Measurements from ENCODE around the gene FNDC3B.
A peak's percentile ranks its signal among the peaks of the same experiment; 100 is the strongest.
"Not testable (repeated sequence)": the region's sequence is repeated elsewhere in the genome, so short reads cannot be mapped to it uniquely, and the experiment has no call there.

FNDC3B gene

DNA sequence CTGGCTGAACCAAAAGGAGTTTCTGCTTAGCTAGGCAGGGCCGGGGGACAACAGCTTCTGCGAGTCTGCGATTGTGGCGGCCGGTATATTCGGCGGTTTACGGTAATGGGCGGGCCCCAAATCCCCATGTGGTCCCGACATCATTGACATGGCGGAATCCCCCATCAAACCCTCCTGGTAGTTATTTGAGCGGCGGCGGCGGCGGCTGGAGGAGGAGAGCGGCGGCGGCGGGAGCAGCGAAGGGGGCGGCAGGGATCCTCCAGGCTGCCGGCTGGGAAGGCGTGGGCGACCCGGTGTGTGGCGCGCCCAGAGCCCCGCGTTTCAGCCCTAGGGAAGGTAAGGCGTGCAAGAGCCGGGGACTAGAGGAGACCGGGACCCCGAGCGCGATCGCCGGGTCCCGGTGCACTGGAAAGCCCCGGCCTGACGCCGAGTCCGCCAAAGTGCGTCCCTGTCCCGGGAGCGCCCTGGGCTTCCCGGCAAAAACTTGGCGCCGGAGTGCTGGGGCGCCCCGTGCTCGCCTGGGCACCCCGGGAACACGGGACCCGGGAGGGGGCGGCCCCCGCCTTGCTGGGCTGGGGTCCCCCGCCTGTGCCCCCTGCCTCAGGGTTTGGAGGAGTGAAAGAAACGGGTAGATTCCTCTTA lies at the start of gene FNDC3B:
Gene FNDC3B, plus strand, starts transcription at position 143 of the 642 bp plus-strand sequence. CDS start 72,902 bp downstream, outside the sequence.
- DNase-seq (ENCODE audit: low spot score): peak; percentile 94

DNA sequence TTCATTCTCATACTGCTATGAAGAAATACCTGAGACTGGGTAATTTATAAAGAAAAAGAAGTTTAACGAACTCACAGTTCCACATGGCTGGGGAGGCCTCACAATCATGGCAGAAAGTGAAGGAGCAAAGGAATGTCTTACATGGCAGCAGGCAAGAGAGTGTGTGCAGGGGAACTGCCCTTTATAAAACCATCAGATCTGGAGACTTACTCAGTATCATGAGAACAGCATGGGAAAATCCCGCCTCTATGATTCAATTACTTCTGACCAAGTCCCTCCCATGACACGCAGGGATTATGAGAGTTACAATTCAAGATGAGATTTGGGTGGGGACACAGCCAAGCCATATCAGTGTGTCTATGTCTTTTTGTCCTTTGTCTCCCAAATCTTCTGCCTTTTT lies 49.1 kb upstream of the FNDC3B start:
- DNase-seq (ENCODE audit: low spot score): not testable (repeated sequence)

DNA sequence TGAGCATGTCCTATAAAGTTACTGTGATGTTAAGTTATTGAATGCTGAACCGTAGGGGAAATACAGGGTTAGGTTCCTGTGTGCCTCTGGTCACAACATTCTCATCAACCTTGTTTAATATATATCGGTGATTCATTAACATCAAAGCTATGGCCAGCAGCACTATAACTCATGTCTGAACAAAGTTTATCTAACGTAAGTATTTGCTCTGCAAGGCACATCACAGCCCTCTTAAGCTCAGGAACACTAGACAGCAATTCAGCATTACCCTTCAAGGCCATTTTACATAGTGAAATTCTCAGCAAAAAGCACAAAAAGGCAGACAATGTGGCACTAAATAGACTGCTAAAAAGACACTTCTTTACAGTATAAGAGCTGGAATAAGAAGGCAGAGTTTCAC lies 48.2 kb upstream of the FNDC3B start:
- DNase-seq (ENCODE audit: low spot score): no peak

DNA sequence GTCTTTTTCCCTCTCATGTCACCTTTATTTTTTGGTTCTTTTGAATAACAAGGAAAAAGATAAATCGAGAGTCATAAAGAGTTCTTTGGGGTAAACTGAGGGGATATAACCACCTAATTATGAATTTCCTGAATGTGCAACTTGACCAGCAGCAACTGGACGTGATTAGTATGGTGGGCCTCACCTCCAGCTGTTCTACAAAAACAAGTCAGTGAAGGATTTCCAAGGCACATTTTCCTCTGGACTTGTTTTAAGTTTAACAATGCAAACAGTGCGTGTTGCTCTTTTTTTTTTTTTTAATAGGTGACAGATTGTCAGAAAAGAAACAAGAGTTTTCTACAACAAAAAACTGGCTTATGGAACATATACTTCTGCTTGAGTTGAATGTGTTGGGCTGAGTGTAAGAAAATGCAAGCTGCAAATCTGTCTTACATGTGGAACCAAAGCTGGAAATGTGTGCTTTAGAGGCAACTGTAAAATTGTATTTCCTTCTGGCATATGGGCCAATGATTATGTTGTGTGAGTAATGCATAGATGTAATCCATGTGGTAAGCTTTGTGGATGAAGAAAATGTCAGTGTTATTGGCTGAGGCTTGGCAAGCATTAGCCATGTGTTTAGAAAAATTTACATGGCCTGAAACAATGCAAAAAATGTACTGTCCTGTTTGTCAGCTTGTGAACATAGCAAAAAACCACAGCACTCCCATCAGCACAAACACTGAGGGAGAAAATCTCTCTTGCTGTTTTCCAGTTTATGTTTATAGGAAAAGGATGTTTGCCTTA lies 44.5 kb upstream of the FNDC3B start:
- DNase-seq (ENCODE audit: low spot score): no peak

DNA sequence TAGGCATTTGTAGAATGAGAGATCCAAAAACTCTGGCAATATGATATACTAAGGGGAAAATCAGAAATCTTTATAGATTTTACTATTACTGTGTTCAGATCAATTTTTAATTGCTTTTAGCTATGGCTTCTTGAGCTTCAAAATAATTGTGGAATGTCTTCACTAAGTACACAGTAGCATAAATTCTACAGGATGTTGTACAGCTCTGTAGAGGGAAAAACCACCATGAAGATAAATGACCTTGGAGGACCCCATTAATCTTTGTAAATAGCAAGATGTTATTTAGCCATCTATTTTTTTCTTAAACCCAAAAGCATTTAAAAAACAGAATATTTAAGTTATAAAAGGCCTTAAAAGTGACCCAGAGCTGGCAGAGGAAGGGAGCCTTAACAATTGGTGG lies 43.9 kb upstream of the FNDC3B start:
- DNase-seq (ENCODE audit: low spot score): no peak

DNA sequence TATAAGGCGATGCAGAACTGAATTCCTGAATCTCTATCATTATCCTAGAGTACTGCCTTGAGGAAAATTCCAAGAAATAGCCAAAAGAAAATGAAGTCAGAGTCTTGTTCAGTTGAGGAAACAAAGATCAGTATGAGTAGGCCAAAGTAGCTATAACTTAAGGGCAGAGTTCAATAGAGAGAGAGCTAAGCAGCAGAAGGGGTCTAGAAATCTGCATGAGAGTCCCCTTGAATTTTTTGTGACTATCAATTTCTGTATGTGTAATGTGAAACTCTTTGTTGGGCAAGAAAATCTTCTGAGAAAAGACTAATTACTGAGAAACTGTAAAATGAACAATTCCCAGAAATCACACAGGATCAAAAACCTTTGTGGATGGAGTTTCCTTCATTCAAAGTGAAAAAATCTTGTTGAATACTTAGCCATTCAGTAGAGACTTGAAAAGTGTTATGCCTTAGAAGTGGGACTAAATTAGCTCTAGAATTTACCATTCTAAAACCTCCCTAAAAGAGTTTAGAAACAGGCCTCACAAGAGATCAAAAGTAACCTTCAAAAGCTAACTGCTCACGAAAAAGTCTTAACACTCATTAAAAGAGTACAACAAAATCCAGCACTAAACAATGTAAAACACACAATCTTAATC lies 43.1 kb upstream of the FNDC3B start:
- no peak for DNase-seq (ENCODE audit: low spot score)

DNA sequence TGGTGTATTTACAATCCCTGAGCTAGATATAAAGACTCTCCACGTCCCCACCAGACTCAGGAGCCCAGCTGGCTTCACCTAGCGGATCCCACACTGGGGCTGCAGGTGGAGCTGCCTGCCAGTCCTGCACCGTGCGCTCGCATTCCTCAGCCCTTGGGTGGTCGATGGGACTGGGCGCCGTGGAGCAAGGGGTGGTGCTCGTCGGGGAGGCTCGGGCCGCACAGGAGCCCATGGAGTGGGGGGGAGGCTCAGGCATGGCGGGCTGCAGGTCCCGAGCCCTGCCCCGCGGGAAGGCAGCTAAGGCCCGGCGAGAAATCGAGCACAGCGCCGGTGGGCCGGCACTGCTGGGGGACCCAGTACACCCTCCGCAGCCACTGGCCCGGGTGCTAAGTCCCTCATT lies 40.6 kb upstream of the FNDC3B start:
- not testable (repeated sequence) for DNase-seq (ENCODE audit: low spot score)

DNA sequence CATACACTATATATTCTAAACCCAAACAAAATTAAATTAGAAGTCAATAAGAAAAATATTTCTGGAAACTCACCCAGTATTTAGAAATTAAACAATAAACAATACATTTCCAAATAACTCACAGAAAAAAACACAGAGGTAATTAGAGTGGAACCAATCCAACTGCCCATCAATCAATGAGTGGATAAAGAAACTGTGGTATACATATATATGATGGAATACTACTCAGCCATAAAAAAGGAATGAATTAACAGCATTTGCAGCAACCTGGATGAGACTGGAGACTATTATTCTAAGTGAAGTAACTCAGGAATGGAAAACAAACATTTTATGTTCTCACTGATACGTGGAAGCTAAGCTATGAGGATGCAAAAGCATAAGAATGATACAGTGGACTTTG lies 37.8 kb upstream of the FNDC3B start:
- not testable (repeated sequence) for DNase-seq (ENCODE audit: low spot score)

DNA sequence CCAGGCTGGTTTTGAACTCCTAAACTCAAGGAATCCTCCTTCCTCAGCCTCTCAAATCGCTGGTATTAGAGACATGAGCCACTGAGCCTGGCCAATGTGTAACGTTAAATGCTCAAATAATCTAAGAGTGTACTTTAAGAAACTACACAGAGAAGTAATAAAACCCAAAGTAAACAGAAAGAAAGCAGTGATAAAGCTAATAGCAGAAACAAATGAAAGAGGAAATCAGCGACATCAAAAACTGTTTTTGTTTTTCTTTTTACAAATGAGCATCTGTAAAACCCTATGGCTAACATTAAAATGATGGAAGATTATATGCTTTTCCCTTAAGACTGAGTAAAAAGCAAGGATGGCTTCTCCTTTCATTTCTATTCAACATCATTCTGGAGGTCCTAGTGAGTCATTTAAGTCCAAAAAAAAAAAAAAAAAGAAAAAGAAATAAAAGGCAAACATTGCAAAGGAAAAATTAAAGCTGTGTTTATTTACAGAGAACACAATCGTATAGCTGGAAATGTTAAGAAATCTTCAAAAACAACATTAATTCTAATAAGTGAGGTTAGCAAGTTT lies 36.8 kb upstream of the FNDC3B start:
- DNase-seq (ENCODE audit: low spot score): no peak

DNA sequence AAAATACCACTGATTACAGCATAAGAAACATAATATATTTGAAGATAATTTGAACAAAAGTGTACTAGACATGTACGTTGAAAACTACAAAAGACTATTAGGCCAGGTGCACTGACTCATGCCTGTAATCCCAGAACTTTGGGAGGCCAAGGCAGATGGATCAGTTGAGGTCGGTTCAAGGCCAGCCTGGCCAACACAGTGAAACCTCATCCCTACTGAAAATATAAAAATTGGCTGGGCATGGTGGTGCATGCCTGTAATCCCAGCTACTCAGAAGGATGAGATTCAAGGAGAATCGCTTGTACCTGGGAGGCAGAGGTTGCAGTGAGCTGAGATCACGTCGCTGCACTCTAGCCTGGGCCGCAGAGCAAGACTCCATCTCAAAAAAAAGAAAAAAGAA lies 36.2 kb upstream of the FNDC3B start:
- no peak for DNase-seq (ENCODE audit: low spot score)

DNA sequence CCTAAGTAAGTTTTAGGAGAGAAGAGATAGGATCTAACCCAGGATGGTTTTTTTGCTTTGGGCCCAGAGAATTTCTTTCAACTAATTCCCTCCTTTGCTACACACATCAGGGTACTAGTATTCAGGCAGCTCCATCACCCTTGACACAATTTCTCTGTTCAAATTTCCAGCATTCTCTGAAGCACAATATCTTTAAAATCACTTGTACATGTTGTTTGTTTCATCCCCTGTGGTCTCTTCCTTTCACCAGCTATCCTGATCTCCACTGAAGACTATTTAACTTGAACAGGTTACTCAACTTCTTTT lies 32.4 kb upstream of the FNDC3B start:
- no peak for DNase-seq (ENCODE audit: low spot score)

DNA sequence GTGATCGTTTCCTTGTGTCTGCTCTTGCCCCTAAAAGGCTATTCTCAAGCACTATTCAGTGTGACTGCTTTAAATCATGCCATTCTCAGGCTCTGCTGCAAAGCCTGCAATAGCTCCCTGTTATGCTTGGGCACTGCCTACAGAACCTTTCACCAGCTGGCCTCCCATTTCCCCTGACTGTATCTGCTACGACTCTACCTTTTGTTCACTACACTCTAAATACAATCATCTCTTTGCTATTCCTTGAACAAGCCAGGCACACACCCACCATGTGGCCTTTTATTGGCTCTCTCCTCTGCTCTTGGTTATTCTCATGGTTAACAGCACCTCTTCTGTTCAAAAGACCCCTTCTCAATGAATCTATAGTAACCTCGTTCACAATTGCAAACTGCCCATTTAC lies 29.6 kb upstream of the FNDC3B start:
- DNase-seq (ENCODE audit: low spot score): no peak

DNA sequence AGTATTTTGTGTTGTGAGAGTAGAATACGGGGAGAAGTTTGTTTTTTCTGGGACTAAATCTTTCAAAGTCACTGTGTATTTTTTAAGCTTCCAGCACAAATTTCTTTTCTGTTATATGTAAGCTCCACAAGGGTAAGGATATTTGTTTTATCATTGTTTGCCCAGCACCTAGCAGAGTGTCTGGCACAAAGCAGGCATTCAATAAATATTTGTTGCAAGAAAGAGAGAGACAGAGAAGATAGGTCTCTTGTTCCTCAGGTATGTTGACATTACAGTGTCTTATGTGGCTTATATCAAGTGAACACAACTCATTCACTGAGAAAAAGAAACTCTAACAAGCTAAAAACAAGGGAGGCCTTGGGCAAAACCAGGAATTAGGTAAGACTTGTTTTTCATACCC lies 26.6 kb upstream of the FNDC3B start:
- no peak for DNase-seq (ENCODE audit: low spot score)

DNA sequence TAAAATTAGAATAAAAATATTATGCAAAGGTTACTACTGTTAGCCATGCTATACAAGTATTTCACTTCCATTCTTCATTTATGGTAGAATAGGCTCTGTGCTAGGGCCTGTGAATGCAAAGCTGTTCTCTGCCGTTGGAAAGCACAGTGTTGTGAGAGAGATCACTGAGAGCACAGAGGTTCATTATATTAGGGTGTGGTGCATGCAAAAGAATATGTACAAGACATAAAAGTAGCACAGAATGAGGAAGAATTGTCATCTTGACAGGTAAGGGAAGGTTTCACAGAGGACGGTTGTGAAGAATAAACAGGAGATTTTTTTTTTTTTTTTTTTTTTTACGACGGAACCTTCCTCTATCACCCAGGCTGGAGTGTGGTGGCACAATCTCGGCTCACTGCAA lies 25.2 kb upstream of the FNDC3B start:
- DNase-seq (ENCODE audit: low spot score): no peak

DNA sequence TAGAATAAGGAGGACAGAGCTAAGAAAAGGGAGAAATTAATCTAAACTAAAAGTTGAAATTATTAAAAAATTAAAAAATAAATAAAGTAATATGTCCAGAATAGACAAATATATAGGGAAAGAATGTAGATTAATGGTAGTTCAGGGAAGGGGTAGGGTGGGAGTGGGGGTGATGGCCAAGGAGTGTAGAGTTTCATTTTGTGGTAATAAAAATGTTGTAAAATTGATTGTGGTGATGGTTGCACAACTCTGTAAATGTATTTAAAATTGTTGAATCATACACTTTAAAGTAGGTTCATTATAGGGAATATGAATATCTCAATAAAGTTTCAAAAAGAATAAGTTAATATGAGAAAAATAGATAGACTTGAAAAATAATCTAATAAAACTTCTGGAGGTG lies 21.0 kb upstream of the FNDC3B start:
- no peak for DNase-seq (ENCODE audit: low spot score)

DNA sequence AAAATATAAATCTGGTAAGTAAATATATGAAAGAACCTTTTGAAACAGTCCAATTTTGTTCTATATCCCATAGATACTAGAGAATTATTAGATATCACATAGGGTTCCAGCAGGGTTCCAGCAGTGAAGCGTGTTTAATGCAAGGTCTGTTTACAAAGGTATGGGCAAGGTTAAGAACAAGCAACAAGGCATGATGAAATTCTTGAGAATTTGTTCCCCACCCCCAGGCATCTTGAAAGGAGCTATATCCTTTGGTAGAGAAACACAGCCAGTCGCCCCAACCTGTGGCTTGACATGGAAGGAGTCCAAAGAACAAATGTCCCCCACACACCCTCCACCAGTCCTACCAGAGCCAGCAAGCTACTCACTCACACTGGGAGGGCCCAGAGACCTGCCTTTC lies 18.6 kb upstream of the FNDC3B start:
- no peak for DNase-seq (ENCODE audit: low spot score)

DNA sequence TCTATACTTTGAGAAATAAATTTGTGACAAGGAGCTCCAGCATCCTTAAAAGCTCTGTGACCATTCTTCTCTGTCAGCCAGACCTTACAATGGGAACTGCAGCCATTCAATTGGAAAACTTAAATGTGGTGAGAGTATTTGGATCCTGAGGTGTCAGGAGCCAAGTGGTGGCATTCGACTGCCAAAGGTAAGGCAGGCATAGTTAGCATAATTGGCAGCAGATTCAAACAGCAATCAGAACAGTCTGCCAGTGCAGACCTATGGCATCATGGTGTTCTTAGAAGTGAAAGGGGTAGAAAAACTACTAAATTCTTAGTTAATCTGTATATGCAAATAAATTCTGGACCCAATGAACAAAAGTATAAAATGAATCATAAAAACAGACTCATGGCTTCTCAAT lies 18.2 kb upstream of the FNDC3B start:
- DNase-seq (ENCODE audit: low spot score): no peak

DNA sequence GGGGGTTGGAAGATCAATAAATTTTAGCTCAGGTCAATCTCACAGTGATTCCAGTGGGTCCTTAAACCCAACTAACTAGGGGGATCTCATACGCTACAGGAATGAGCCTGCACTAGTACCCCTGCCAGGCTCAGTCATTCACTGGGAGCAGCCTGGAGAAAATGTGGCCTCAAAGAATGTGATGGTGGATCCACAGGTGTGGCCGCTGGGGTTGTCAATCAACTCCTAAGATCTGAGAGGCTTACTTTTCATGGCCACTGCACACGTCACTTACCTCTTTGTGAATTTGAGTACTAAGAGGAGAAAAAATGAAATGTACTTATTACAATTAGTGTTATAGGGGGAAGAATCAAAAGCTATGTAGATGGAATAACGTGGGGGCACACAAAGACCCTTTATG lies 17.5 kb upstream of the FNDC3B start:
- DNase-seq (ENCODE audit: low spot score): no peak

DNA sequence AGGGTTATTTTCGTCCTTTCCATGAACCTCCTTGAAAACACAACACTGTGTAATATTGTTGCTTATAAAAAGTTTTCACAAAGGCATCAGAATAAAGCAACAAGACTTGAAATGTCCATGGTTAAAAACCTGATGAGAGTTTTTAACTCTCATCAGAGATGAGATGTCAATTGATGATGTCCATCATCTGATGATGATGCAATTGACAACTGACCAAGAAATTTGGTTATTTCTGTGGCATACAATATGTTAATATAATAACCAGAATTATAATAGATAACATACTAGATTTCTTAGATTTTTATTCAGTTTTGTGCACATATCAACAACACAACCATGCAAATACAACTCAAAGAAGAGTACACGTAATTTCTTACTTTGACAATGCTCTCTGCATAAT lies 15.5 kb upstream of the FNDC3B start:
- no peak for DNase-seq (ENCODE audit: low spot score)

DNA sequence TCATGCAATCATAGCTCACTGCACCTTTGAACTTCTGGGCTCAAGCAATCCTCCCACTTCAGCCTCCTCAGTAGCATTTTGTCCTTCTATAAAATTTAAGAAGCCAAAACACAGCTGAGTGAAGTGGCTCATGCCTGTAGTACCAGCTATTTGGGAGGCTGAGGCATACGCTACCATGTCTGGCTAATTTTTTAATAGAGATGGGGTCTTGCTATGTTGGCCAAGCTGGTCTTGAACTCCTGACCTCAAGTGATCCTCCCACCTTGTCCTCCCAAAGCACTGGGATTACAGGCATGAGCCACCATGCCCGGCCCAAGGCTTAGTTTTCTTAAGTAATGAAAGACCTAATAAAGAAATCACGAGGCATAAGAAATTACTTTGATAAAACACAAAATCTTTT lies 14.7 kb upstream of the FNDC3B start:
- DNase-seq (ENCODE audit: low spot score): no peak

DNA sequence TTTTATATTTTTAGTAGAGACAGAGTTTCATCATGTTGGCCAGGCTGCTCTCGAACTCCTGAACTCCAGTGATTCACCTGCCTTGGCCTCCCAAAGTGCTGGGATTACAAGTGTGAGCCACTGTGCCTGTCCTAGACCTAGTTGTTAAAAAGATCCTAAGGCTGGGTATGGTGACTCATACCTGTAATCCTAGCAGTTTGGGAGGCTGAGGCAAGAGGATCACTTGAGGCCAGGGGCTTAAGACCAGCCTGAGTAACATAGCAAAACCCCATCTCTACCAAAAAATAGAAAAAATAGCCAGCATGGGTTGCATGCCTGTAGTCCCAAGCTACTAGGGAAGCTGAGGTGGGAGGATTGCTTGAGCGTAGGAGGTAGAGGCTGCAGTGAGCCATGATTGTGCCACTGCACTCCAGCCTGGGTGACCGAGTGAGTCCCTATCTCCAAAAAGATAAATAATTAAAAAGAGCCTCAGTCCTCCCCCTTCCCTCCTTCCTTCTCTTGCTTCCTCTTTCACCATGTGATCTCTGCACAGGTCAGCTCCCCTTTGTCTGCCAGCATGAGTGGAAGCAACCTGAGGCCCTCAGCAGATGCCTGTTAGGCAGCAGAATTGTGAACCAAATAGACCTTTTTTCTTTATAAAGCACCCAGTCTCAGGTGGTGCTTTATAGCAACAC lies 9.8 kb upstream of the FNDC3B start:
- DNase-seq (ENCODE audit: low spot score): no peak

DNA sequence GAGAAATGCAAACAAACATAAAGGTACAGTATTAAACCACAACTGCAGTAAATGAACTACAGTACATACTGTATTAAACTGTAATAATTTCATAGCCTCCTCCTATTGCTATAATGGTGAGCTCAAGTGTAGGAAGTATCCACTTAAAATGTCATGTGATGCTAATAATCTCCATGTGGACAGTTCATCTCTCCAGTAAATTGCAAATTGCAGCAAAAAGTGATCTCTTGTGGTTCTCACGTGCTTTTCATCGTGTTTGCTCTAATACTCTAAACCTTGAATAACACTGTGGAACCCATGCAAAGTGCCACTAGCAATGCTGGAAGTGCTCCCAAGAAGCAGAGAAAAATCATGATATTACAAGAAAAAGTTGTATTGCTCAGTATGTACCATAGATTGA lies 9.2 kb upstream of the FNDC3B start:
- no peak for DNase-seq (ENCODE audit: low spot score)

DNA sequence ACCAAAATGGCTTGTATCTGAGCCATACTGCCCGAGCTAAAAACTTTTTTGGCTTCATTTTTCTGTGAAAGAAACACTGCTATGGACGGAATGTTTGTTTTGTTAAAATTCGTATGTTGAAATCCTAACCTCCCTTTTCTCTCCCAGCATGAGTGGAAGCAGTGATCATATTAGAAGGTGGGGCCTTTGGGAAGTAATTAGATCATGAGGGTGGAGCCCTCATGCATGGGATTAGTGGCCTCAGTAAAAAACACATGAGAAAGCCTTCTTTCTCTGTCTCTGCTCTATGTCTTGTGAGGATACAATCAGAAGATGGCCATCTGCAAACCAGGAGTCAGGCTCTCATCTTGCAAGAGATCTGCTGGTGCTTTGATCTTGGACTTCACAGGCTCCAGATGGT lies 7.4 kb upstream of the FNDC3B start:
- no peak for DNase-seq (ENCODE audit: low spot score)
